ENCODE results near the gene HSBP1L1.

DNA sequence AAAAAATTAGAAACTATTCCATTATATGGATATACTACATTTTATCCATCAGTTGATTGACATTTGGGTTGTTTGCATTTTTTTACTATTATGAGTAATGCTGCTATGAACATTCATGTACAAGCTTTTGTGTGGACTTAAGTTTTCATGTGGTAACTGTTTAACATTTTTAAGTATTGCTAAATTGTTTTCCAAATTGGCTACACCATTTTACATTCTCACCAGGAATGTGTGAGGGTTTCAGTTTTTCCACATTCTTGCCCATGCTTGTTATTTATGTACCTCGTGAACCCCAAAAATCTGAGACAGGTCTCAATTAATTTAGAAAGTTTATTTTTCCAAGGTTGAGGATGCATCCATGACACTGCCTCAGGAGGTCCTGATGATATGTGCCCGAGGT, 27.1 kb downstream of the HSBP1L1 start:
- TF ChIP-seq, protein P1, sequence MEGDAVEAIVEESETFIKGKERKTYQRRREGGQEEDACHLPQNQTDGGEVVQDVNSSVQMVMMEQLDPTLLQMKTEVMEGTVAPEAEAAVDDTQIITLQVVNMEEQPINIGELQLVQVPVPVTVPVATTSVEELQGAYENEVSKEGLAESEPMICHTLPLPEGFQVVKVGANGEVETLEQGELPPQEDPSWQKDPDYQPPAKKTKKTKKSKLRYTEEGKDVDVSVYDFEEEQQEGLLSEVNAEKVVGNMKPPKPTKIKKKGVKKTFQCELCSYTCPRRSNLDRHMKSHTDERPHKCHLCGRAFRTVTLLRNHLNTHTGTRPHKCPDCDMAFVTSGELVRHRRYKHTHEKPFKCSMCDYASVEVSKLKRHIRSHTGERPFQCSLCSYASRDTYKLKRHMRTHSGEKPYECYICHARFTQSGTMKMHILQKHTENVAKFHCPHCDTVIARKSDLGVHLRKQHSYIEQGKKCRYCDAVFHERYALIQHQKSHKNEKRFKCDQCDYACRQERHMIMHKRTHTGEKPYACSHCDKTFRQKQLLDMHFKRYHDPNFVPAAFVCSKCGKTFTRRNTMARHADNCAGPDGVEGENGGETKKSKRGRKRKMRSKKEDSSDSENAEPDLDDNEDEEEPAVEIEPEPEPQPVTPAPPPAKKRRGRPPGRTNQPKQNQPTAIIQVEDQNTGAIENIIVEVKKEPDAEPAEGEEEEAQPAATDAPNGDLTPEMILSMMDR (conservative IDR thresholded peaks at IDR 0.05; ENCODE audit: low read depth, low read length), result no peak
- no peak for TF ChIP-seq EZH2 (IDR thresholded peaks at IDR 0.05; ENCODE audit: low read length, unreplicated experiment)

Measured in PC-3 (cell line).